Fibroblast of mammary gland (primary cell): ENCODE results near the gene MCU.

Source experiments
- DNase-seq: peaks from one replicate; pipeline ENCODE4 v3.0.0-alpha.2; 2010; ENCODE audit warnings: low read depth
- H3K4me3 ChIP-seq: 2 replicates; pipeline ENCODE4 v1.5.1; 2011; ENCODE audit warnings: low read depth, mild to moderate bottlenecking, low read length, moderate library complexity; ENCODE audit not compliant: control insufficient read depth
- CTCF ChIP-seq: conservative IDR thresholded peaks from 2 replicates; pipeline ENCODE4 v1.5.1; 2011; ENCODE audit warnings: low read depth, low read length, inconsistent platforms; ENCODE audit not compliant: control insufficient read depth, insufficient read depth

Gene MCU

GRCh38 chr10:72809006-72809405 lies 117.1 kb downstream of the MCU start:
- DNase-seq = peak; percentile 43

GRCh38 chr10:72810976-72811375 lies 119.0 kb downstream of the MCU start:
- TF ChIP-seq CTCF = no peak
- no peak for DNase-seq
- H3K4me3 ChIP-seq = no peak overlapping the region

More at GRCh38 chr10:72809006-72809405, 117.1 kb downstream of the MCU start:
- H3K4me3 ChIP-seq = no peak overlapping the region
- no peak for TF ChIP-seq CTCF

GRCh38 chr10:72812415-72812752 lies 120.4 kb downstream of the MCU start:
- TF ChIP-seq CTCF = no peak
- no peak overlapping the region for H3K4me3 ChIP-seq
- no peak for DNase-seq

- DNase-seq = peak; percentile 89
- H3K4me3 ChIP-seq = no peak overlapping the region
- TF ChIP-seq CTCF = no peak
These were observed 120.9 kb downstream of the MCU start for GRCh38 chr10:72812753-72813430.

GRCh38 chr10:72814099-72814790 lies 122.3 kb downstream of the MCU start:
- peak; percentile 40 for DNase-seq
- no peak for TF ChIP-seq CTCF
- H3K4me3 ChIP-seq = no peak overlapping the region

GRCh38 chr10:72816565-72816964 lies 124.6 kb downstream of the MCU start:
- no peak for TF ChIP-seq CTCF
- no peak for DNase-seq

More at GRCh38 chr10:72816565-72816964, 124.6 kb downstream of the MCU start:
- no peak overlapping the region for H3K4me3 ChIP-seq
